ENCODE results near the gene RGL3.

RGL3 gene

GRCh38 chr19:11423164-11423790 is 4.2 kb upstream of the RGL3 start:
- Histone ChIP-seq H3K4me3 (replicated peaks; ENCODE audit: insufficient read depth, low read length) (no peak overlapping the region), H3K27ac (replicated peaks) (no peak overlapping the region), H3K27me3 (ENCODE audit: insufficient read depth, poor library complexity, severe bottlenecking) (peaks cover 53% of the 10 kb centered on the region)
- no peak for DNase-seq (ENCODE audit: low read depth in 1 of 2, low spot score in 1 of 2)
- TF ChIP-seq REST (IDR thresholded peaks at IDR 0.05; ENCODE audit: insufficient replicate concordance, low read depth): no peak
- no peak for TF ChIP-seq POLR2AphosphoS5 (IDR thresholded peaks at IDR 0.05; ENCODE audit: low read depth)
- no peak for TF ChIP-seq SPI1 (IDR thresholded peaks at IDR 0.05; ENCODE audit: borderline replicate concordance, low read depth)
- TF ChIP-seq CTCF (IDR thresholded peaks at IDR 0.05; ENCODE audit: insufficient read depth, low read length): no peak
- no peak for TF ChIP-seq GABPA (IDR thresholded peaks at IDR 0.05; ENCODE audit: low read depth)

- Histone ChIP-seq H3K27ac (replicated peaks) (no peak overlapping the region), H3K27me3 (ENCODE audit: insufficient read depth, poor library complexity, severe bottlenecking) (peaks cover 58% of the 10 kb centered on the region), H3K4me3 (replicated peaks; ENCODE audit: insufficient read depth, low read length) (no peak overlapping the region; the same call in 1 of the 2 replicates)
- TF ChIP-seq CTCF (IDR thresholded peaks at IDR 0.05; ENCODE audit: insufficient read depth, low read length) (no peak), GABPA (IDR thresholded peaks at IDR 0.05; ENCODE audit: low read depth) (no peak), REST (IDR thresholded peaks at IDR 0.05; ENCODE audit: insufficient replicate concordance, low read depth) (no peak), SPI1 (IDR thresholded peaks at IDR 0.05; ENCODE audit: borderline replicate concordance, low read depth) (no peak), POLR2AphosphoS5 (IDR thresholded peaks at IDR 0.05; ENCODE audit: low read depth) (no peak)
- DNase-seq (ENCODE audit: low read depth in 1 of 2, low spot score in 1 of 2): peak; percentile 29 to 69
These were observed 3.3 kb upstream of the RGL3 start for GRCh38 chr19:11422163-11423065.

- Histone ChIP-seq H3K4me3 (replicated peaks; ENCODE audit: insufficient read depth, low read length) (no peak overlapping the region), H3K27me3 (ENCODE audit: insufficient read depth, poor library complexity, severe bottlenecking) (peaks cover 62% of the 10 kb centered on the region), H3K27ac (replicated peaks) (no peak overlapping the region)
- TF ChIP-seq CTCF (IDR thresholded peaks at IDR 0.05; ENCODE audit: insufficient read depth, low read length): no peak
- no peak for TF ChIP-seq SPI1 (IDR thresholded peaks at IDR 0.05; ENCODE audit: borderline replicate concordance, low read depth)
- no peak for TF ChIP-seq REST (IDR thresholded peaks at IDR 0.05; ENCODE audit: insufficient replicate concordance, low read depth)
- TF ChIP-seq GABPA (IDR thresholded peaks at IDR 0.05; ENCODE audit: low read depth): no peak
- TF ChIP-seq POLR2AphosphoS5 (IDR thresholded peaks at IDR 0.05; ENCODE audit: low read depth): no peak
- no peak for DNase-seq (ENCODE audit: low read depth in 1 of 2, low spot score in 1 of 2)
These were observed 2.4 kb upstream of the RGL3 start for GRCh38 chr19:11421371-11422098.
